GM12878 (cell line): Measurements from ENCODE around the gene TFRC. TPM values are rescaled to one million over a fixed set of nuclear protein-coding genes. Genes with fewer than 3 reads are reported as not detected.

ENCODE experiments used
- ATAC-seq: fragments of 200-7000 bp; cut with Tn5 transposase; 3 replicates; pipeline ENCODE4 v1.9.1; 2020; ENCODE audit warnings: mild to moderate bottlenecking, moderate library complexity
- BruUV-seq: library from RNA; stranded (reverse); fragments of 400-500 nt; replicated peaks from 2 replicates; lab custom pipeline; 2021; lab: Mats Ljungman, UMichigan
- CTCF ChIA-PET: fragments of 300-600 bp; sonication (Branson Sonifier 250); formaldehyde crosslinking; extraction: SDS; loops from one replicate; lab custom pipeline; 2021; ENCODE audit warnings: inconsistent platforms; lab: Yijun Ruan, JAX
- POLR2A ChIA-PET: fragments of 350-600 bp; formaldehyde crosslinking; extraction: SDS; loops from one replicate; lab custom pipeline; 2021; ENCODE audit warnings: inconsistent platforms; lab: Charles Lee
- RAD21 ChIA-PET: fragments of 300-600 bp; sonication (Branson Sonifier 250); formaldehyde crosslinking; loops from one replicate; lab custom pipeline; 2023; ENCODE audit warnings: antibody characterized with exemption; ENCODE audit not compliant: unreplicated experiment; lab: Charles Lee
- SMC1A ChIA-PET: fragments of 300-600 bp; sonication (Branson Sonifier 250); formaldehyde crosslinking; loops from one replicate; lab custom pipeline; 2023; ENCODE audit not compliant: unreplicated experiment, uncharacterized antibody; lab: Charles Lee
- DNase-seq: peaks from one replicate; pipeline ENCODE4 v3.0.0-alpha.2; 2011; ENCODE audit warnings: low read depth, low spot score
- FAIRE-seq: peaks from 3 replicates; lab custom pipeline; 2011; peaks lifted over from hg19 to GRCh38; lab: Jason Lieb, UNC
- H2AFZ ChIP-seq: 2 replicates; pipeline ENCODE4 v1.6.0; 2011; ENCODE audit warnings: low read depth, low read length, control low read depth; ENCODE audit not compliant: control insufficient read depth
- H3K27ac ChIP-seq: 2 replicates; pipeline ENCODE4 v1.5.1; 2011; ENCODE audit warnings: control low read depth; ENCODE audit not compliant: control insufficient read depth, insufficient read depth
- H3K27me3 ChIP-seq, 2 experiments: replicated peaks in 1 of 2; 2 replicates each; pipeline versions ENCODE4 v1.6.0 to v1.6.1; 2011; ENCODE audit warnings: low read length in 1 of 2; ENCODE audit not compliant: control insufficient read depth in 2 of 2, insufficient read depth in 2 of 2
- H3K36me3 ChIP-seq, 2 experiments: 2 replicates each; pipeline ENCODE4 v1.5.1; 2011; ENCODE audit warnings: low read length in 1 of 2; ENCODE audit not compliant: control insufficient read depth in 2 of 2, insufficient read depth in 2 of 2
- H3K4me1 ChIP-seq: 2 replicates; pipeline ENCODE4 v1.6.1; 2011; ENCODE audit warnings: mild to moderate bottlenecking, low read length, moderate library complexity, mixed read lengths; ENCODE audit not compliant: control insufficient read depth, insufficient read depth
- H3K4me2 ChIP-seq: 2 replicates; pipeline ENCODE4 v1.6.0; 2011; ENCODE audit warnings: control low read depth; ENCODE audit not compliant: control insufficient read depth, insufficient read depth
- H3K4me3 ChIP-seq: fragments of 200-600 bp; sonication (generic); 2 replicates; pipeline ENCODE4 v1.5.1; 2016
- H3K79me2 ChIP-seq: 2 replicates; pipeline ENCODE4 v1.6.0; 2011; ENCODE audit warnings: low read length; ENCODE audit not compliant: control insufficient read depth, insufficient read depth
- H3K9ac ChIP-seq: 2 replicates; pipeline ENCODE4 v1.8.0; 2011; ENCODE audit warnings: low read length, control low read depth, mixed read lengths; ENCODE audit not compliant: control insufficient read depth, insufficient read depth
- H3K9me3 ChIP-seq: replicated peaks from 3 replicates; pipeline ENCODE4 v1.5.1; 2011; ENCODE audit warnings: mild to moderate bottlenecking, low read length; ENCODE audit not compliant: control insufficient read depth, insufficient read depth
- H4K20me1 ChIP-seq: 2 replicates; pipeline ENCODE4 v1.6.0; 2011; ENCODE audit not compliant: control insufficient read depth, insufficient read depth
- CHD4 ChIP-seq: fragments of 200-600 bp; sonication (generic); IDR thresholded peaks from 2 replicates; pipeline ENCODE4 v1.6.1; 2016; ENCODE audit warnings: mild to moderate bottlenecking
- GATAD2B ChIP-seq: fragments of 450-650 bp; conservative IDR thresholded peaks from 2 replicates; pipeline ENCODE4 v1.6.1; 2017; ENCODE audit warnings: low read depth, mild to moderate bottlenecking, moderate library complexity
- HDGF ChIP-seq: fragments of 450-650 bp; IDR thresholded peaks from 2 replicates; pipeline ENCODE4 v1.6.1; 2016; ENCODE audit warnings: antibody characterized with exemption
- KAT2A ChIP-seq: conservative IDR thresholded peaks from 2 replicates; pipeline ENCODE4 v1.6.1; 2011; ENCODE audit warnings: low read depth, low read length; ENCODE audit not compliant: control insufficient read depth
- KDM1A ChIP-seq: fragments of 200-600 bp; sonication (generic); IDR thresholded peaks from 2 replicates; pipeline ENCODE4 v1.6.1; 2016; ENCODE audit warnings: borderline replicate concordance
- RCOR1 ChIP-seq: conservative IDR thresholded peaks from 2 replicates; pipeline ENCODE4 v1.6.1; 2012; ENCODE audit warnings: low read depth, low read length, improper control_type of control experiment
- SP1 ChIP-seq: IDR thresholded peaks from one replicate; pipeline ENCODE4 v1.6.1; 2011; ENCODE audit warnings: low read depth, low read length
- SPI1 ChIP-seq: IDR thresholded peaks from 2 replicates; pipeline ENCODE4 v1.6.1; 2011; ENCODE audit warnings: low read depth, mild to moderate bottlenecking, low read length, moderate library complexity, borderline replicate concordance; ENCODE audit not compliant: insufficient read depth
- TBL1XR1 ChIP-seq: IDR thresholded peaks from 2 replicates; pipeline ENCODE4 v1.6.1; 2012; ENCODE audit warnings: low read depth, low read length, improper control_type of control experiment
- ZNF384 ChIP-seq: IDR thresholded peaks from 2 replicates; pipeline ENCODE4 v1.6.1; 2012; ENCODE audit warnings: low read depth, mild to moderate bottlenecking, low read length, improper control_type of control experiment, borderline replicate concordance
- WGBS: methylation state at CpG from one replicate; pipeline ENCODE4 v1.1.6; 2016; ENCODE audit warnings: low lambda C conversion rate; ENCODE audit not compliant: insufficient replicate concordance, insufficient coverage; ENCODE audit errors: missing lambda C conversion rate; 5-methylcytosine and 5-hydroxymethylcytosine counted together
- in situ Hi-C: fragments of 300-500 bp; cut with MboI; formaldehyde crosslinking; loops from 9 replicates; pipeline ENCODE4 v1.14.3; 2018; ENCODE audit warnings: mixed read lengths
- intact Hi-C: fragments of 100-400 bp; cut with micrococcal nuclease; formaldehyde crosslinking; loops from one replicate; pipeline ENCODE4 v1.14.2; 2022; ENCODE audit not compliant: unreplicated experiment
- polyA plus RNA-seq, 11 experiments: library from polyadenylated mRNA; depleted of rRNA in 4 of 11; unstranded in 6 of 11; stranded (reverse) in 5 of 11; fragments of >200 nt; fragmentation: Nextera tagmentation in 4 of 11; fragmentation: Illumina TruSeq in 1 of 11; extraction: Ambion mirVana in 4 of 11; extraction: Trizol in 1 of 11; gene quantifications; 1 replicate in 1 of 11; 2 replicates in 10 of 11; pipeline versions ENCODE4 v1.2.1 to v1.2.3, GENCODE V29; 2011 to 2016; ENCODE audit warnings: inconsistent platforms in 2 of 11, missing spikeins in 2 of 11, low read depth in 1 of 11
- total RNA-seq, 4 experiments: library from RNA; depleted of rRNA in 3 of 4; stranded (reverse); fragments of >200 nt in 3 of 4; fragmentation: Illumina TruSeq in 1 of 4; extraction: Trizol in 1 of 4; gene quantifications; 2 replicates each; pipeline versions ENCODE4 v1.2.1 to v1.2.3, GENCODE V29; 2013 to 2021

TFRC gene
- total and polyA plus RNA-seq, 10 of the 15 experiments (the other 5 are each of a cell fraction or from before 2014, with no cell fraction given), result 123 to 526 (median 316) TPM

DNA sequence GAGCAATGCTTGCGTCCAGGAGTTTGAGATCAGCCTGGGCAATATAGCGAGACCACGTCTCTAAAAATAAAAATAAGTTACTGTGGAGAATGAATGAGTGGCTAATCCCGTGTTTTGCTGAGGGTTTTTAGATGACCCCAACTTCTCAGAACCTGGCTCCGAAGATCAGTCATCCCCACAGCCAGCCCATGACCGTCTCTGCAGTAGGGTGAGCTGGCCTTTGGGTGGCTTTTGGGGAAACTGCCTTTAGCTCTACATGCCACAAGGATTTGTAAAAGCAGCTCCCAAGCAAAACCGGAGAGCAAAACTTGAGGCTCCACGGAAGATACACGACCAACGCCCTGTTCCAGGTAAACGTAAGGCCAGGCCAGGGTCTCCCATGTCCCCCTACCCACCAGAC, 39.2 kb upstream of the TFRC start:
- Histone ChIP-seq H3K27me3 (no peaks in the 10 kb centered on the region), H3K36me3 (no peaks in the 10 kb centered on the region), H2AFZ (no peak overlapping the region), H3K79me2 (no peaks in the 10 kb centered on the region), H3K9ac (no peak overlapping the region), H3K4me1 (peaks cover 41% of the 10 kb centered on the region), H4K20me1 (no peaks in the 10 kb centered on the region), H3K4me3 (no peak overlapping the region), H3K27ac (no peak overlapping the region), H3K4me2 (no peak overlapping the region), H3K9me3 (no peaks in the 10 kb centered on the region; the same call in 2 of the 3 replicates)
- ChIA-PET SMC1A (interaction anchor here (1.6 to 1.8 kb wide), 2 partner anchors 25 to 35 kb away, joined by 3 to 6 read pairs; no protein-coding TSS in a partner anchor), POLR2A (interaction anchor here (0.6 to 1.5 kb wide), 5 partner anchors 8 to 51 kb away, joined by 3 to 6 read pairs (median 5); no protein-coding TSS in a partner anchor), CTCF (interaction anchor here (1.1 to 1.5 kb wide), 2 partner anchors 44 to 58 kb away, joined by 3 to 4 read pairs; no protein-coding TSS in a partner anchor), RAD21 (no interaction called here)
- WGBS, result 71% methylated on average over 11 of the region's 11 CpGs
- in situ Hi-C loops (no loop called here), intact Hi-C loops (no loop called here)
- BruUV-seq, result no TSS peak
- no peak for FAIRE-seq
- no peak for TF ChIP-seq TBL1XR1
- TF ChIP-seq ZNF384, result no peak
- no peak for TF ChIP-seq GATAD2B
- TF ChIP-seq RCOR1, result no peak
- no peak for TF ChIP-seq KAT2A
- TF ChIP-seq SPI1, result no peak
- no peak for TF ChIP-seq HDGF
- no peak for TF ChIP-seq SP1
- TF ChIP-seq CHD4, result no peak
- no peak for TF ChIP-seq KDM1A
- ATAC-seq, result no peak
- DNase-seq, result no peak
